Endodermal cell (in vitro differentiated cells): Measurements from ENCODE around the gene VGLL1. TPM values are rescaled to one million over a fixed set of nuclear protein-coding genes. Genes with fewer than 3 reads are reported as not detected.

Experiments
- DNase-seq: peaks from one replicate; pipeline ENCODE4 v3.0.0-alpha.2; 2017
- H3K27ac ChIP-seq: 2 replicates; pipeline ENCODE4 v1.5.1; 2013; ENCODE audit warnings: mild to moderate bottlenecking, low read depth, low read length, moderate library complexity
- H3K27me3 ChIP-seq: 2 replicates; pipeline ENCODE4 v1.6.1; 2013; ENCODE audit warnings: mild to moderate bottlenecking, low read length, moderate library complexity; ENCODE audit not compliant: insufficient read depth, control insufficient read depth, poor library complexity, severe bottlenecking
- H3K36me3 ChIP-seq: 2 replicates; pipeline ENCODE4 v1.7.0; 2013; ENCODE audit warnings: mild to moderate bottlenecking, low read length, moderate library complexity; ENCODE audit not compliant: control insufficient read depth, insufficient read depth
- H3K4me1 ChIP-seq: one replicate; pipeline ENCODE4 v1.7.0; 2013; ENCODE audit warnings: low read length; ENCODE audit not compliant: control insufficient read depth, insufficient read depth
- H3K4me3 ChIP-seq: 2 replicates; pipeline ENCODE4 v1.5.1; 2013; ENCODE audit warnings: mild to moderate bottlenecking, low read length, moderate library complexity
- H3K9ac ChIP-seq: 2 replicates; pipeline ENCODE4 v1.6.1; 2013; ENCODE audit warnings: mild to moderate bottlenecking, low read length, moderate library complexity; ENCODE audit not compliant: poor library complexity, severe bottlenecking; ENCODE audit errors: extremely low read depth
- H3K9me3 ChIP-seq: 2 replicates; pipeline ENCODE4 v1.6.1; 2013; ENCODE audit warnings: mild to moderate bottlenecking, low read length, moderate library complexity; ENCODE audit not compliant: control insufficient read depth
- H3K27ac Mint-ChIP-seq: 2 replicates; pipeline ENCODE4 v1.8.0; 2020; ENCODE audit warnings: mixed read lengths
- H3K27me3 Mint-ChIP-seq: 2 replicates; pipeline ENCODE4 v1.8.0; 2021; ENCODE audit warnings: mild to moderate bottlenecking, mixed read lengths; ENCODE audit not compliant: insufficient read depth
- H3K36me3 Mint-ChIP-seq: 2 replicates; pipeline ENCODE4 v1.8.0; 2020; ENCODE audit warnings: low read depth, mixed read lengths
- H3K4me1 Mint-ChIP-seq: 2 replicates; pipeline ENCODE4 v1.8.0; 2020; ENCODE audit warnings: mixed read lengths
- H3K4me3 Mint-ChIP-seq: 2 replicates; pipeline ENCODE4 v1.8.0; 2020; ENCODE audit warnings: mild to moderate bottlenecking, moderate library complexity, mixed read lengths
- H3K9me3 Mint-ChIP-seq: 2 replicates; pipeline ENCODE4 v1.8.0; 2020; ENCODE audit warnings: mild to moderate bottlenecking, mixed read lengths
- WGBS, 2 experiments: methylation state at CpG; one replicate each; pipeline versions ENCODE4 v1.1.5 to v1.1.7; 2013; ENCODE audit warnings: missing lambda C conversion rate in 2 of 2, mixed read lengths in 1 of 2; ENCODE audit not compliant: insufficient coverage in 1 of 2, insufficient read length in 1 of 2; 5-methylcytosine and 5-hydroxymethylcytosine counted together
- total RNA-seq, 2 donors: library from RNA; stranded (reverse); fragmentation: NEBNext Ultra II Directional in 1 of 2; extraction: Animal tissue kit (Norgen Biotek cat#: 25700) in 1 of 2; gene quantifications; 2 replicates in 1 of 2; 3 replicates in 1 of 2; pipeline ENCODE4 v1.2.1, GENCODE V29; 2021
- TF ChIP-seq, protein P1 (sequence below): fragments of 200-600 bp; sonication (generic); conservative IDR thresholded peaks from 2 replicates; pipeline ENCODE4 v1.5.0; 2021; ENCODE audit warnings: antibody characterized with exemption, mild to moderate bottlenecking

The VGLL1 gene
- total RNA-seq, 2 donors from 2014 or later, result not detected

DNA sequence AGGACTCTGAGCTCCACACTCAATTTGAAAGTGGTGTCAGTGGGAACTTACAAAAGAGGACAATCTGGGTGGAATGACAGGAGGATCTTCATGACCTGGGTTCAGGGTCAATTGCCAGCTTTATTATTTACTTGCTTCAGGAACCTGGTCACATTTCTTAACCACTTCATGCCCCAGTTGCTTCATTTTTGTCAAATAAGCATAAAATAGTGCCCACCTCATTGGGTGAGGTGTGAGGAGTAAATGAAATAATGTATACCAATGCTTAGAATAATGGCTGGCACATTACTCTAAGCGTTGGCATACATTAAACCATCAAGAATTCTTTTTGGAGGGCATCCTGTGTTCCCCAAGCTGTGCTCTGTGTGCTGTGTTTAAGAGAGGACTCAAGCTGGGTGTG, 19.4 kb downstream of the VGLL1 start:
- H3K4me3 ChIP-seq, result no peak overlapping the region
- H3K27me3 ChIP-seq, result no peaks in the 10 kb centered on the region
- no peak overlapping the region for H3K9ac ChIP-seq
- Mint-ChIP-seq H3K4me1 (no peaks in the 10 kb centered on the region), H3K4me3 (no peak overlapping the region), H3K36me3 (no peaks in the 10 kb centered on the region), H3K9me3 (peaks cover 24% of the 10 kb centered on the region), H3K27me3 (no peaks in the 10 kb centered on the region), H3K27ac (no peak overlapping the region)
- no peaks in the 10 kb centered on the region for H3K9me3 ChIP-seq
- 100% methylated on average over 1 of the region's 1 CpG; no CpG with 5 or more reads in 1 of the 2 experiments for WGBS, 2 experiments
- no peaks in the 10 kb centered on the region for H3K36me3 ChIP-seq
- no peak overlapping the region for H3K27ac ChIP-seq
- TF ChIP-seq, protein P1, sequence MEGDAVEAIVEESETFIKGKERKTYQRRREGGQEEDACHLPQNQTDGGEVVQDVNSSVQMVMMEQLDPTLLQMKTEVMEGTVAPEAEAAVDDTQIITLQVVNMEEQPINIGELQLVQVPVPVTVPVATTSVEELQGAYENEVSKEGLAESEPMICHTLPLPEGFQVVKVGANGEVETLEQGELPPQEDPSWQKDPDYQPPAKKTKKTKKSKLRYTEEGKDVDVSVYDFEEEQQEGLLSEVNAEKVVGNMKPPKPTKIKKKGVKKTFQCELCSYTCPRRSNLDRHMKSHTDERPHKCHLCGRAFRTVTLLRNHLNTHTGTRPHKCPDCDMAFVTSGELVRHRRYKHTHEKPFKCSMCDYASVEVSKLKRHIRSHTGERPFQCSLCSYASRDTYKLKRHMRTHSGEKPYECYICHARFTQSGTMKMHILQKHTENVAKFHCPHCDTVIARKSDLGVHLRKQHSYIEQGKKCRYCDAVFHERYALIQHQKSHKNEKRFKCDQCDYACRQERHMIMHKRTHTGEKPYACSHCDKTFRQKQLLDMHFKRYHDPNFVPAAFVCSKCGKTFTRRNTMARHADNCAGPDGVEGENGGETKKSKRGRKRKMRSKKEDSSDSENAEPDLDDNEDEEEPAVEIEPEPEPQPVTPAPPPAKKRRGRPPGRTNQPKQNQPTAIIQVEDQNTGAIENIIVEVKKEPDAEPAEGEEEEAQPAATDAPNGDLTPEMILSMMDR, result no peak
- H3K4me1 ChIP-seq, result no peaks in the 10 kb centered on the region
- DNase-seq, result no peak

DNA sequence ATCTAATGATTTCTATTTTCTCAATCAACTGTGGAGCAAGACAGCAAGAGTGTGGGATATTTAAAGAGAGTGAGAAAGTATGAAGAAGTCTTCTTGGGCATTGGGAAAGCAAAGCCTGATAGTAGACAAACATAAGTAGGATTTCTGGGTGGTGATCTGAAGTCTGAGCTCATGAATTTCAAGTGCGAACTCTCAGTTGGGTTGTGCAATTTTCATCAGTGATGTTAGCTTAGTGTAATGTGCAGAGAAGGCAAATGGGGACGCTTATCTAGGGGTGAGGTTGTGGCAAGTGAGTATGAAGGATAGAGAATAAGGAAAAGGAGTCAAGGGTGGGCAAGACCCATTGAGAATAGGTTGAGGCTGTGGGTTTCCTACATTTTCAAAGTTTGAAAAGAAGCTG, 23.7 kb downstream of the VGLL1 start:
- Histone ChIP-seq H3K4me3 (no peak overlapping the region), H3K36me3 (no peaks in the 10 kb centered on the region), H3K27me3 (no peaks in the 10 kb centered on the region), H3K4me1 (no peaks in the 10 kb centered on the region), H3K27ac (no peak overlapping the region), H3K9me3 (no peaks in the 10 kb centered on the region), H3K9ac (no peak overlapping the region)
- no peak overlapping the region for H3K27ac Mint-ChIP-seq
- WGBS, 2 experiments, result 91% methylated on average over 2 of the region's 2 CpGs; no CpG with 5 or more reads in 1 of the 2 experiments
- no peak for DNase-seq
- no peaks in the 10 kb centered on the region for H3K4me1 Mint-ChIP-seq
- H3K36me3 Mint-ChIP-seq, result no peaks in the 10 kb centered on the region
- H3K4me3 Mint-ChIP-seq, result no peak overlapping the region
- H3K27me3 Mint-ChIP-seq, result peaks cover 4% of the 10 kb centered on the region
- peaks cover 15% of the 10 kb centered on the region for H3K9me3 Mint-ChIP-seq
- TF ChIP-seq, protein P1, result no peak

DNA sequence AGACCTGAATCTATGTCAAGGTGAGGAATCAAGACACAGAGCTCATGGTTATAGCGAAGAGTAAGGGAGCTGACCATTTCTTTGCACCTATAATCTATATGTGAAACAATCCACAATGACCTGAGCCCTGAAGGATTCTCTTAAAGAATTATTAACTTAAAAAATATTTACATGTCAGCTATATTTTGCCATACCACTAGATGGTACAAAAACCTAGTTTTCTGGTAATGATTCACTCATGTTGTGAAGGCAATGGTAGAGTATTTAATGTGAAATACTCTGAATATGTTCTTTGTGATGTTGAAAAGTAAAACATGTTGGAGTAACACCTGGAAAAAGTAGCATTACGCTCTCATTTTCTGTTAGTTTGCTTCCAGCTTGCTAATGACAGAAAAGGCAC, 40.0 kb downstream of the VGLL1 start:
- no peak overlapping the region for H3K9ac ChIP-seq
- 100% methylated on average over 2 of the region's 2 CpGs; no CpG with 5 or more reads in 1 of the 2 experiments for WGBS, 2 experiments

More for the DNA sequence above, 40.0 kb downstream of the VGLL1 start:
- Histone ChIP-seq H3K4me3 (no peak overlapping the region), H3K4me1 (no peaks in the 10 kb centered on the region), H3K27me3 (no peaks in the 10 kb centered on the region), H3K27ac (no peak overlapping the region), H3K9me3 (no peaks in the 10 kb centered on the region), H3K36me3 (no peaks in the 10 kb centered on the region)
- TF ChIP-seq, protein P1, result no peak
- Mint-ChIP-seq H3K9me3 (peaks cover 45% of the 10 kb centered on the region), H3K4me3 (no peak overlapping the region), H3K36me3 (no peaks in the 10 kb centered on the region), H3K27ac (no peak overlapping the region), H3K4me1 (no peaks in the 10 kb centered on the region), H3K27me3 (peaks cover 2% of the 10 kb centered on the region)
- DNase-seq, result no peak
